Choroid plexus epithelial cell (primary cell): ENCODE results near the gene GC.

ENCODE experiments used
- DNase-seq: peaks from one replicate; pipeline ENCODE4 v3.0.0-alpha.2; 2010; ENCODE audit warnings: low read depth
- H3K4me3 ChIP-seq: 2 replicates; pipeline ENCODE4 v1.5.1; 2011; ENCODE audit warnings: low read depth, mild to moderate bottlenecking, control low read depth, low read length, moderate library complexity
- TF ChIP-seq, protein P1 (sequence below): conservative IDR thresholded peaks from 2 replicates; pipeline ENCODE4 v1.5.1; 2011; ENCODE audit warnings: low read depth, mild to moderate bottlenecking, control low read depth, inconsistent platforms, low read length, moderate library complexity

The GC gene

DNA sequence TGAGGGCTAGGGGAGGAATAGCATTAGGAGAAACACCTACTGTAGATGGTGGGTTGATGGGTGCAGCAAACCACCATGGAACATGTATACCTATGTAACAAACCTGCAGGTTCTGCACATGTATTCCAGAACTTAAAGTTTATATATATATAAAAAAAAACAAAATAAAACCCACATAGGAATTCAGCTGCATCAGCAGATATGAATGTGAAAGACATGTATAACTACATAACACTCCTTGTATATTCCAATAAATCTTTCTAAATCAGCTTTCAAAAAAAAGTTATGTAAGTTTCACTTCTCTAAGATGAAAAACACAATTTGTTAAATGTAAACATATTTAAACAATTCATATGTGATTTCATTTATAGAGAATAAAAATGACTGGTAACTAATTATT lies 6.0 kb downstream of the GC start:
- DNase-seq, result no peak
- TF ChIP-seq, protein P1, sequence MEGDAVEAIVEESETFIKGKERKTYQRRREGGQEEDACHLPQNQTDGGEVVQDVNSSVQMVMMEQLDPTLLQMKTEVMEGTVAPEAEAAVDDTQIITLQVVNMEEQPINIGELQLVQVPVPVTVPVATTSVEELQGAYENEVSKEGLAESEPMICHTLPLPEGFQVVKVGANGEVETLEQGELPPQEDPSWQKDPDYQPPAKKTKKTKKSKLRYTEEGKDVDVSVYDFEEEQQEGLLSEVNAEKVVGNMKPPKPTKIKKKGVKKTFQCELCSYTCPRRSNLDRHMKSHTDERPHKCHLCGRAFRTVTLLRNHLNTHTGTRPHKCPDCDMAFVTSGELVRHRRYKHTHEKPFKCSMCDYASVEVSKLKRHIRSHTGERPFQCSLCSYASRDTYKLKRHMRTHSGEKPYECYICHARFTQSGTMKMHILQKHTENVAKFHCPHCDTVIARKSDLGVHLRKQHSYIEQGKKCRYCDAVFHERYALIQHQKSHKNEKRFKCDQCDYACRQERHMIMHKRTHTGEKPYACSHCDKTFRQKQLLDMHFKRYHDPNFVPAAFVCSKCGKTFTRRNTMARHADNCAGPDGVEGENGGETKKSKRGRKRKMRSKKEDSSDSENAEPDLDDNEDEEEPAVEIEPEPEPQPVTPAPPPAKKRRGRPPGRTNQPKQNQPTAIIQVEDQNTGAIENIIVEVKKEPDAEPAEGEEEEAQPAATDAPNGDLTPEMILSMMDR, result no peak
- H3K4me3 ChIP-seq, result no peak overlapping the region

DNA sequence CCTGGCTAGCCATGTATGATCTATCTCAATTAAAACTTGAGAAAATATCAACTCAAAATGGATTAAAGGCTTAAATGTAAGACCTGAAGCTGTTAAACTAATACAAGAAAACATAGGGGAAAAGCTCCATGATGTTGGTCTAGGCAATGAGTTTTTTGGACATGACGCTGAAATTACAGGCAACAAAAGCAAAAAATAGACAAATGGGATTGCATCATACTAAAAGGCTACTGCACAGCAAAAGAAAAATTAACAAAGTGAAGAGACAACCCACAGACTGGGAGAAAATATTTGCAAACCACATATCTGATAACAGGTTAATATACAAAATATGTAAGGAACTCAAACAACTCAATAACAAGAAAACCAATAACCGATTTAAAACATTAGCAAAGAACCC lies 8.4 kb downstream of the GC start:
- no peak for DNase-seq
- TF ChIP-seq, protein P1, result no peak
- no peak overlapping the region for H3K4me3 ChIP-seq

DNA sequence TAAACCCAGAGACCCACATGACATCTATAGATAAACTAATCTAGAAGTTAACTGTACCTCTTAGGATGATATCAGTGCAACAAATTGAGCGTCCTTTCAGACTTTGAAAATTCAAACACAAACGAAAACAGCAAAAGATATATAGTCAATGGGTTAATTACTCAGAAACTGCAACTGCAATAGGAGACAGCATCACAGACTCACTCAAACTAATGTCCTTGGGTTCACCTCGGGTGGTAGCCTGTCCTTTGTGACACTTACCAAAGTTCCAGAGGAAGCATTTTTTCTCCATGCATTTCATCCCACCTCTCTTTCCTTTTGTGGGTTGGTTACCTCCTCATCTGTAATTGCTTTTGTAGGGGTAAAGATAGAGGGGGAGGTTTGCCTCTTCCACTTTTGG lies 9.7 kb downstream of the GC start:
- no peak for DNase-seq
- no peak overlapping the region for H3K4me3 ChIP-seq
- TF ChIP-seq, protein P1, result no peak

DNA sequence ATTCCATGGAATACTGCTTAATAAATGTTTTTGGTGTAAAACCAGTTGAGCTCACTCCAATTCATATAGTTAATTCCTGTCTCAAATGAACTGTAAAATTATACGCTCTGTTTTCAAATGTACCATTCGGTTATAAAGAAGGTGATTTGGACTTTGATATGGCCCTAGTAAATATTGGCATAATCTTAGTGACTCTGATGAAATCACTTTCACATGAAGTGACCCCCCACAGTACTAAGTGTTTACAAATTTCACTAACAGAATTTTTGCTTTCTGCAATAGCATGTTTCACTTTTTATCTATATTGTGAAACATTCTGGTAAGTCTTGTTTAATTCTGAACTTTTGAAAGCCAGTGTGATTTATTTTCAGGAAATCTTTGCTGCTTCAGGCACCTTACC lies 10.9 kb downstream of the GC start:
- DNase-seq, result no peak
- TF ChIP-seq, protein P1, result no peak
- no peak overlapping the region for H3K4me3 ChIP-seq

DNA sequence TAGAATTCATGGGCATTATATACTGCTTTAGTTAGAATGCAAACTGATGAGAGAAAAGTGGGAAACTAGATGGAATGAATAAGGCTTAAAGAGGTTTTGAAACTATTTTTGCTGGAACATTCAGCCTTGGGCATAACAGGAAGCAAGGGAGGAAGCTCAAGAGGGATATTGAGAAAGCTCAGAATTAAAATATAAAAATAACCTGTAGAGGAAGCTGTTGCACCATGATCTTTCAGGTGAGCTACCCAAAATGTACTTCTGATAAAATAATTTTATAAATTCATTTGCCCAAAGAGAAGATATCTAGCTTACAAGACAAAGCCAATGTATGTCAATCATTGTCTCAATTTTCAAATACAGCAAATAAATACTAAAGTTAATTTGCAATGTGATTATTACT lies 11.3 kb downstream of the GC start:
- TF ChIP-seq, protein P1, result no peak
- H3K4me3 ChIP-seq, result no peak overlapping the region
- no peak for DNase-seq

DNA sequence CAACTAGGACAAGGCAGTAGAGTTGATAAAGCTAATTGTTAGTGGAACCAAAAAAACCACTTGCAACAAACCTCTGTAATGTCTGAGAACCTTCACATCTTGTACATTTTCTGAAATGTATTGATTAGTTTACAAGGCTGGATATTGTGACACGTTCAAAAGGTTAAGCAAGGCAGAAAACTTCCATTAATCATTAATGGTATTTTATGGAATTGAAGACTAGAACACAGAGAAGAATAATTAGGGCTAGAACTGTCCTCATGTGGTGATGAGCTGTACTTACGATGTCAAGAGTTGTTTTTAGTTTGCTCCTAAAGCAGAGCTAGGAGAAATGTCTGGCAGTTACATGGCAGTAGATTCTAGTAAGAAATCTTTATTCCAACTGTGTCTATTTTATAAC lies 12.3 kb downstream of the GC start:
- H3K4me3 ChIP-seq, result no peak overlapping the region
- TF ChIP-seq, protein P1, result no peak
- no peak for DNase-seq

DNA sequence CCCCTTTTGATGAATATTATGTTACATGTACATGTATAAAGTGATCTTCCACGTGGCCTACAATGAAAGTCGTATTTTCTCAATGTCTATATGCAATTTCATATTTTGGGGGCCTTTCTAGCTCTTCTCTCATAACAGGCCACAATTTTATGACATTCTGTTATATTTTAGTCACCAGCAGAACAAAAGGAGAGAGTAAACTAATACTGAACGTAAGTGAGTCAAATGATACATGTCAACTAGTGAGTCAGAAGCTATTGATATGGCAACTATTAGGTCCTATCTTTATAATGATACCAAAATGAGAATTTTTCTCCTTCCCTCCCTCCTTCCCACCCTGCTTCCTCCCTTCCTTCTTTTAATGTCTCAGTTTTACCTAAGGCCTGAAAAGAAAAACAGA lies 14.4 kb downstream of the GC start:
- H3K4me3 ChIP-seq, result no peak overlapping the region
- DNase-seq, result no peak
- TF ChIP-seq, protein P1, result no peak
